Spleen (tissue), 11 donors: Measurements from ENCODE around the gene KCTD21. TPM values are rescaled to one million over a fixed set of nuclear protein-coding genes. Genes with fewer than 3 reads are reported as not detected.
A peak's percentile ranks its signal among the peaks of the same experiment; 100 is the strongest.

ENCODE experiments used
- DNase-seq: peaks from one replicate; pipeline ENCODE4 v3.0.0-alpha.2; 2020
- H3K27ac ChIP-seq, 8 donors: fragments of 200-600 bp; sonication (generic) in 7 of 8; 1 replicate in 4 of 8; 2 replicates in 4 of 8; pipeline versions ENCODE4 v1.5.0 to v1.8.0; 2016 to 2021; ENCODE audit warnings: inconsistent platforms in 4 of 8, mild to moderate bottlenecking in 4 of 8, moderate library complexity in 1 of 8
- H3K27me3 ChIP-seq, 7 donors: fragments of 200-600 bp; sonication (generic) in 6 of 7; replicated peaks in 1 of 7; 1 replicate in 4 of 7; 2 replicates in 3 of 7; pipeline versions ENCODE4 v1.5.0 to v1.8.0; 2016 to 2021; ENCODE audit warnings: inconsistent platforms in 3 of 7, mild to moderate bottlenecking in 1 of 7
- H3K36me3 ChIP-seq, 6 donors: fragments of 200-600 bp; sonication (generic) in 5 of 6; 1 replicate in 4 of 6; 2 replicates in 2 of 6; pipeline versions ENCODE4 v1.5.0 to v1.8.0; 2016 to 2021; ENCODE audit warnings: inconsistent platforms in 2 of 6
- H3K4me1 ChIP-seq, 6 donors: fragments of 200-600 bp; sonication (generic) in 5 of 6; 1 replicate in 3 of 6; 2 replicates in 3 of 6; pipeline versions ENCODE4 v1.5.0 to v1.8.0; 2016 to 2021; ENCODE audit warnings: inconsistent platforms in 3 of 6
- H3K4me3 ChIP-seq, 8 donors: fragments of 200-600 bp; sonication (generic) in 7 of 8; 1 replicate in 4 of 8; 2 replicates in 4 of 8; pipeline versions ENCODE4 v1.5.0 to v1.8.0; 2016 to 2021; ENCODE audit warnings: inconsistent platforms in 4 of 8, mild to moderate bottlenecking in 4 of 8, moderate library complexity in 2 of 8
- H3K9me3 ChIP-seq, 8 donors: fragments of 200-600 bp; sonication (generic) in 7 of 8; 1 replicate in 4 of 8; 2 replicates in 4 of 8; pipeline versions ENCODE4 v1.5.0 to v1.8.0; 2016 to 2021; ENCODE audit warnings: inconsistent platforms in 4 of 8
- POLR2A ChIP-seq, 3 donors: fragments of 450-650 bp; IDR thresholded peaks; one replicate each; pipeline ENCODE4 v1.5.1; 2017; ENCODE audit warnings: antibody characterized with exemption in 3 of 3, mild to moderate bottlenecking in 1 of 3
- POLR2AphosphoS5 ChIP-seq, 3 donors: sonication (generic); formaldehyde crosslinking; IDR thresholded peaks; one replicate each; pipeline ENCODE4 v1.5.1; 2017; ENCODE audit warnings: antibody characterized with exemption in 3 of 3
- WGBS, 5 donors: extraction: QIAGEN DNeasy Blood & Tissue Kit in 3 of 5; methylation state at CpG; one replicate each; pipeline versions ENCODE4 v1.1.5 to v1.1.7; 2013 to 2018; 5-methylcytosine and 5-hydroxymethylcytosine counted together
- intact Hi-C: fragments of 100-400 bp; cut with DNase I; formaldehyde crosslinking; loops from one replicate; pipeline ENCODE4 v1.15.0; 2023; ENCODE audit warnings: low total_unique reads
- polyA plus RNA-seq, 3 donors: library from polyadenylated mRNA; stranded (reverse); fragments of 200-250 nt; gene quantifications; one replicate each; pipeline ENCODE4 v1.2.1, GENCODE V29; 2013
- total RNA-seq, 7 donors: library from RNA; depleted of rRNA in 3 of 7; stranded (reverse); fragments of >200 nt in 3 of 7; fragmentation: NEBNext Ultra II Directional in 4 of 7; extraction: Animal tissue kit (Norgen Biotek cat#: 25700) in 4 of 7; gene quantifications; one replicate each; pipeline versions ENCODE4 v1.1.0 to v1.2.1, GENCODE V29; 2016 to 2021
- TF ChIP-seq, protein P1 (sequence below), 11 experiments: fragments of 200-600 bp in 7 of 11; fragments of 450-650 bp in 4 of 11; sonication (generic) in 4 of 11; IDR thresholded peaks in 8 of 11; conservative IDR thresholded peaks in 3 of 11; 1 replicate in 7 of 11; 2 replicates in 4 of 11; pipeline versions ENCODE4 v1.4.0 to v1.8.0; 2016 to 2021; ENCODE audit warnings: antibody characterized with exemption in 11 of 11, inconsistent platforms in 4 of 11, mild to moderate bottlenecking in 1 of 11
- donor health status: healthy with polysubstance abuse.
- donor health status: DM: no; HTN: no; CAD: no; lungs with moderate emphysema.
- donor health status: DM: no; HTN: no; CAD: no.
- donor health status: Bipolar disorder and iron deficiency.
- donor health status: healthy.
- donor health status: DM: no; HTN: no; CAD: no.
- donor health status: DM: yes; HTN: yes; CAD: no.

KCTD21 gene
- total and polyA plus RNA-seq, 10 donors: 1.2 to 13.6 (median 6.4) TPM

- Histone ChIP-seq H3K4me3 (peak overlapping the region in 2 of 8 donors; percentile 4 to 25), H3K4me1 (peaks cover 0 to 21% (median 14%) of the 10 kb centered on the region in 6 donors), H3K27me3 (no peaks in the 10 kb centered on the region), H3K9me3 (no peaks in the 10 kb centered on the region), H3K36me3 (peaks cover 0 to 72% (median 10%) of the 10 kb centered on the region in 6 donors), H3K27ac (peak overlapping the region in 3 of 8 donors; percentile 24 to 61 (median 34))
- peak; percentile 12 for DNase-seq
- TF ChIP-seq POLR2AphosphoS5 (IDR thresholded peaks at IDR 0.05) (no peak), POLR2A (IDR thresholded peaks at IDR 0.05) (no peak)
- TF ChIP-seq, protein P1, sequence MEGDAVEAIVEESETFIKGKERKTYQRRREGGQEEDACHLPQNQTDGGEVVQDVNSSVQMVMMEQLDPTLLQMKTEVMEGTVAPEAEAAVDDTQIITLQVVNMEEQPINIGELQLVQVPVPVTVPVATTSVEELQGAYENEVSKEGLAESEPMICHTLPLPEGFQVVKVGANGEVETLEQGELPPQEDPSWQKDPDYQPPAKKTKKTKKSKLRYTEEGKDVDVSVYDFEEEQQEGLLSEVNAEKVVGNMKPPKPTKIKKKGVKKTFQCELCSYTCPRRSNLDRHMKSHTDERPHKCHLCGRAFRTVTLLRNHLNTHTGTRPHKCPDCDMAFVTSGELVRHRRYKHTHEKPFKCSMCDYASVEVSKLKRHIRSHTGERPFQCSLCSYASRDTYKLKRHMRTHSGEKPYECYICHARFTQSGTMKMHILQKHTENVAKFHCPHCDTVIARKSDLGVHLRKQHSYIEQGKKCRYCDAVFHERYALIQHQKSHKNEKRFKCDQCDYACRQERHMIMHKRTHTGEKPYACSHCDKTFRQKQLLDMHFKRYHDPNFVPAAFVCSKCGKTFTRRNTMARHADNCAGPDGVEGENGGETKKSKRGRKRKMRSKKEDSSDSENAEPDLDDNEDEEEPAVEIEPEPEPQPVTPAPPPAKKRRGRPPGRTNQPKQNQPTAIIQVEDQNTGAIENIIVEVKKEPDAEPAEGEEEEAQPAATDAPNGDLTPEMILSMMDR (IDR thresholded peaks at IDR 0.05 in 8 of 11, conservative IDR thresholded peaks at IDR 0.05 in 3 of 11): no peak
- WGBS, 5 donors: 56 to 71% (median 61%) methylated on average over 10 of the region's 10 CpGs
- intact Hi-C loops: no loop called here
Measured at GRCh38 chr11:78203184-78203583, 14.8 kb upstream of the KCTD21 start.

- peak overlapping the region in 3 of 8 donors; percentile 24 to 61 (median 34) for H3K27ac ChIP-seq
- 9 to 21% (median 17%) methylated on average over 3 of the region's 3 CpGs for WGBS, 5 donors
- DNase-seq: peak; percentile 14
- TF ChIP-seq POLR2A (IDR thresholded peaks at IDR 0.05) (no peak), POLR2AphosphoS5 (IDR thresholded peaks at IDR 0.05) (no peak)
- TF ChIP-seq, protein P1 (IDR thresholded peaks at IDR 0.05 in 8 of 11, conservative IDR thresholded peaks at IDR 0.05 in 3 of 11): no peak
- intact Hi-C loops: no loop called here
- H3K4me1 ChIP-seq: peaks cover 0 to 21% (median 14%) of the 10 kb centered on the region in 6 donors
- no peaks in the 10 kb centered on the region for H3K9me3 ChIP-seq
- peak overlapping the region in 2 of 8 donors; percentile 4 to 25 for H3K4me3 ChIP-seq
- H3K27me3 ChIP-seq: no peaks in the 10 kb centered on the region
- H3K36me3 ChIP-seq: peaks cover 0 to 72% (median 10%) of the 10 kb centered on the region in 6 donors
Measured at GRCh38 chr11:78202733-78203167, 14.3 kb upstream of the KCTD21 start.

- no peaks in the 10 kb centered on the region for H3K9me3 ChIP-seq
- no peak overlapping the region for H3K4me3 ChIP-seq
- intact Hi-C loops: no loop called here
- peaks cover 0 to 65% (median 10%) of the 10 kb centered on the region in 6 donors for H3K36me3 ChIP-seq
- WGBS, 5 donors: 87 to 91% (median 87%) methylated on average over 9 of the region's 9 CpGs
- H3K27me3 ChIP-seq: no peaks in the 10 kb centered on the region
- no peak for TF ChIP-seq POLR2A (IDR thresholded peaks at IDR 0.05)
- TF ChIP-seq, protein P1 (IDR thresholded peaks at IDR 0.05 in 8 of 11, conservative IDR thresholded peaks at IDR 0.05 in 3 of 11): no peak
- peak; percentile 38 for DNase-seq
- H3K27ac ChIP-seq: no peak overlapping the region
- H3K4me1 ChIP-seq: peaks cover 0 to 28% (median 14%) of the 10 kb centered on the region in 6 donors
Measured at GRCh38 chr11:78201096-78201818, 12.8 kb upstream of the KCTD21 start.

GRCh38 chr11:78200553-78200952, 12.1 kb upstream of the KCTD21 start:
- TF ChIP-seq POLR2AphosphoS5 (IDR thresholded peaks at IDR 0.05): no peak
- Histone ChIP-seq H3K36me3 (peaks cover 0 to 58% (median 9%) of the 10 kb centered on the region in 6 donors), H3K4me3 (no peak overlapping the region), H3K9me3 (no peaks in the 10 kb centered on the region), H3K4me1 (peaks cover 0 to 28% (median 14%) of the 10 kb centered on the region in 6 donors), H3K27me3 (no peaks in the 10 kb centered on the region), H3K27ac (no peak overlapping the region)
- DNase-seq: peak; percentile 73
- 90 to 98% (median 97%) methylated on average over 2 to 13 of the region's 13 CpGs for WGBS, 5 donors
- intact Hi-C loops: no loop called here
